ENCODE measurements around the gene RCHY1. TPM values are rescaled to one million over a fixed set of nuclear protein-coding genes. Genes with fewer than 3 reads are reported as not detected.
"Not testable (repeated sequence)": the region's sequence is repeated elsewhere in the genome, so short reads cannot be mapped to it uniquely, and the experiment has no call there.

RCHY1 gene
- polyA plus RNA-seq, 12 donors, result 14.0 to 34.4 (median 30.1) TPM; not detected in 1

DNA sequence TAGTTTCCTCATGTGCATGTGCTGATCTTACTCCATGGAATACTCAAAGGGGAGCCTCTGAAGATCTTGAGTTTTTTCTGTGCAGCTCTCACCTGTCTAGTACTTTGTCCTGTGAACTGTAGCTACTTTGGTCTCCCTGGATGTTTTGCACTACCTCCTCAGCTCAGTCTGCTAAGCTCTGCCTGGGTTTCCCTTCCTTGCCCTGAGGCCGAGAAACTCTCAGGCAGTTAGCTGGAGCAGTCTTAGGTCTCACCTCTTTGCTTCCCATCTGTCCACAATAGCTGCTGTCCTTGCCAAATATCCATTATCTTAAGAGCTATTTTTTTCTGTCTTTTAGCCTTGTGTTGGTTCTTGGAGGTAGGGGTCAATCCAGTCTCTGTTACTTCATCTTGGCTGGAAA, 11.7 kb upstream of the RCHY1 start:
- no peak for DNase-seq

DNA sequence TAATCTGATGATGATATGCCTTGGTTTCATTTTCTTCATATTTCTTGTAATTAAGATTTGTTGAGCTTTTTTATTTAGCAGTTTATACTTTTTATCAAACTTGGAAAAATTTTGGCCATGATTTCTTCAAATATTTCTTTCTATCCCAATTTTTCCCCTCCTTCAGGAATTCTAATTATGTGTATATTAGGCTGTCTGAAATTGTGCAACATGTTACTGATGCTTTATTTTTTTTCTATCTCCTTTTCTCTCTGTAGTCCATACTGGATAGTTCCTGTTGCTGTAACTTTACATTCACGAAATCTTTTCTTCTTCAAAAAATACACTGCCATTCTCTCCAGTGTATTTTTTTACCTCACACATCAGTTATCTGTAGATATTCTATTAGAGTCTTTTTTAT, 10.9 kb upstream of the RCHY1 start:
- DNase-seq, result no peak

DNA sequence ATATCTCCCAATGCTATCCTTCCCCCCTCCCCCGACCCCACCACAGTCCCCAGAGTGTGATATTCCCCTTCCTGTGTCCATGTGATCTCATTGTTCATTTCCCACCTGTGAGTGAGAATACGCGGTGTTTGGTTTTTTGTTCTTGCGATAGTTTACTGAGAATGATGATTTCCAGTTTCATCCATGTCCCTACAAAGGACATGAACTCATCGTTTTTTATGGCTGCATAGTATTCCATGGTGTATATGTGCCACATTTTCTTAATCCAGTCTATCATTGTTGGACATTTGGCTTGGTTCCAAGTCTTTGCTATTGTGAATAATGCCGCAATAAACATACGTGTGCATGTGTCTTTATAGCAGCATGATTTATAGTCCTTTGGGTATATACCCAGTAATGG, 5.2 kb upstream of the RCHY1 start:
- not testable (repeated sequence) for DNase-seq

DNA sequence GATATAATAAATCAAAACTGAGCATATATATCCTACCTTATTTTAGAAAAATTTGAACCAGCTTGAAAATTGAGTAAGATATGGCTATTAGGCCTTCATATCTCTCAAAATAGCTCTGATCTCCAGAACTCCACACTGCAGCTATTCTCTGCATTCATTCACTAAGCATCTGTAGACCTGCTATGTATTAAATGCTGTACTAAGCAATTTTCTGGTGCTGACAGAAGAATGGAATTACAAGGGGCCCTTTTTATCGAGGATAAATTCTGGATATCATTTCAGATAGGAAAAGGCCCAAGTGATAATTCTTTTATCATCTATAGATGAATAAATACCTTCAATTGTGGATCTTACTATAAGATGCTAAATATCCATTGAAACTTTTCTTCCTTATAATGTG, 1.9 kb upstream of the RCHY1 start:
- no peak for DNase-seq

DNA sequence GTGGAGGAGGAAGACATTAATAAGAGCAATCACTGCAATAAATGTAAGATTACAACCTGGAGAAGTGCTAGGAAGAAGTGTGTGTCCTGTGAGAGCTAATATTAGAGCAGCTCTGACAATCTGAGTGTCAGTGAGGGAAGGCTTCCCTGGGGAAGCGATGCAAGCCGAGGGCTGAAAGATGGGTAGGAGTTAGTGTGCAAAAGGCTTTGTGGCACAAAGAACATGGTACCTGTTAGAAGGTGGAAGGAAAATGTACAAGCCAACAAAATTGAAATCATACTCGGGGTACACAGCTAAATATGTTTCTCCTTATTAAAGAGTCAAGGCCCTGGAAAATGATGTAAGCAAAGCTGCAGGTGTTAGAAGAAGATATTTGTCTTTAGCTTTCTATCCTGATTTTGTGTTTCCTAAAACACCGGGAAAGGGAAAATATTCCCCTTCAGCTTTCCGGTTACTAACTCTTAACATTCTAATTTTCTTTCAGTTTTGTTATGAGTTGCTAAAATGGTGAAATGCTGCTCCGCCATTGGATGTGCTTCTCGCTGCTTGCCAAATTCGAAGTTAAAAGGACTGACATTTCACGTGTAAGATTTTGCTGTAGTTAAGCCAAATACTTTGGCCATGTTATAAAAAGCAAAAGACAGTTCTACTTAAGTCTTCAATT, 878 bp upstream of the RCHY1 start:
- DNase-seq, result no peak

DNA sequence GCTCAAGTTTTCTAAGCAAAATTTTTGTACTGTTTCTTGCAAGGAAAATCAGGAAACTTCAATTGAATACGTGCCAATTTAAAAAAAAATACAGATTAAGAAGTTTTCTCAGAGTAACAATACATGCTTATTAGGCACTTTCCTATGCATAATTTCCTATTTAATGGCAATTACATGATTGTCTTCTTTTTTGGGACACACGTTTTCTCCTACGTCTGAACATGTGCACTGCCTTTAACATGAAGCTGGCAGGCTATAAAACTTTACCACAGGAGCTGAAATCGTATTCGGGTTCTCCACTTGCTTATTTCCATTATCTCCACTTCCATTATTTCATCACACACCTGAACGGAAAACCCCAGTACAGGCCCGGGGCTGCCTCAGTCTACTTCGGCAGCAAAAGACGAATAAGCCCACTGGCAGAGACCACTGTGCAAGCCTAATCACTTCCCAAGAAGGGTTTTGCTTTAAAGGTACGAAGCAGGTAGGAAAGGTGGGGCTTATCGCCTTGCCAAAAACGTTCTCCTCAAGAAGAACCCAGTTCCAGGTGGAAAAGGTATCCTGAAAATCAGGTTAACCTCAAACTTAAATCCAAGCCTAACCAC, 575 bp downstream of the RCHY1 start:
- DNase-seq, result peak; percentile 17

DNA sequence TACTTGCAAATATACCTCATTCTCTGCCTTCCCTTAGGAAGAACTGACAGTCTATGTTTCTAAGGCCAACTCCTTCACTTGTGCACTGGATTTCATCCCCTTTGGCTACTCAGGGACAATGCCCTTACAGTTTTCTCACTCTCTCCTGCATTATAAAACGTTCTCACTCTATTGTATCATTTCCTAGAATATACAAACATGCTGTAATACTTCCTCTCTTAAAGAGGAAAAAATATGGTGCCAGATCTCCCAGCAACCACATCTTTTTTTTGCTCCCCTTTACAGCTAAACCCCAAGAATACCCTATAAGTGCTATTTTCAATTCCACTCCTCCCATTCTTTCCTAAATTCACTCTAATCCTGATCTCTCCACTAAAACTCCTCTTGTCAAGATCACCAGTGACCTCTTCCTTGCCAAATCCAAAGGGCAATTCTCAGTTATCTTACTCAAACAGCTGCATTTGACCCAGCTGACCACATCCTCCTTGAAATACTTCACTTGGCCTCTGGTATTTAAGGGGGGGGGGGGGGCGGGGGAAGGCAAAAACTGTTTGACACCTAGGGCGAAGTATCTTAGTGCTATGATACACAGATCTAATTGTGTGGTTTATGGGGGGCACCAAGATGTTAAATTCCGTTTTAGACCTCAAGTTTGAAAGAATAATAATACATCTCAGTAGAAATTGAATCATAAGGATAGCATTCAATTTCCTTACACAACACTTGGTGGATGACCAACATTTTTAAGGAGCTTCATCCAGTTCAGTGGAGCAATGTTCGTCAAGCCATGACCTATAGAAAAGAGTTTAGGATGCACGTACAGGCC, 1.6 kb downstream of the RCHY1 start:
- peak; percentile 7 for DNase-seq

DNA sequence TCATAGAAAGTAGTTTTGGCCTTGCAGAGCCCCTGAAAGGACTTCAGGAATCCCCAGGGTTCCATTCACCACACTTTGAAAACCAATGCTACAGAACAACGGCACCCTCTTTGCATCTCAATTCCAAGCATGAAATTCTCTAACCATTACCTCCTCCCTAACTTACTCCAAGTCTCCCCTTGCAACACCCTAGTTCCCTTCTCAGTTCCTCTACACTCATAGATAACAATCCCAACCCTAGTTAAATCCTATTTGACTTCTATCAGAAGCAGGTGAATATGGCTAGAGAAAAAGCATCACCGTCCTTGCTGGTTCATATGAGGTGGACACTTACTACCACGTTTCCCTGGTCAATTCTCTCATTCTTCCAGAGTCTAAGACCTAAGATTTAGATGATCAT, 2.4 kb downstream of the RCHY1 start:
- no peak for DNase-seq

DNA sequence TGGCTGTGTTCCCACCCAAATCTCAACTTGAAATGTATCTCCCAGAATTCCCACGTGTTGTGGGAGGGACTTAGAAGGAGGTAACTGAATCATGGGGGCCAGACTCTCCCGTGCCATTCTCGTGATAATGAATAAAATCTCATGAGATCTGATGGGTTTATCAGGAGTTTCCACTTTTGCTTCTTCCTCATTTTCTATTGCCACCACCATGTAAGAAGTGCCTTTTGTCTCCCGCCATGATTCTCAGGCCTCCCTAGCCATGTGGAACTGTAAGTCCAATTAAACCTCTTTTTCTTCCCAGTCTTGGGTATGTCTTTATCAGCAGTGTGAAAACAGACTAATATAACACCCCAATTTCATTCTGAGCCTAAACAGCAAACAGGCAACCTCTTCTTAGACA, 4.6 kb downstream of the RCHY1 start:
- not testable (repeated sequence) for DNase-seq

DNA sequence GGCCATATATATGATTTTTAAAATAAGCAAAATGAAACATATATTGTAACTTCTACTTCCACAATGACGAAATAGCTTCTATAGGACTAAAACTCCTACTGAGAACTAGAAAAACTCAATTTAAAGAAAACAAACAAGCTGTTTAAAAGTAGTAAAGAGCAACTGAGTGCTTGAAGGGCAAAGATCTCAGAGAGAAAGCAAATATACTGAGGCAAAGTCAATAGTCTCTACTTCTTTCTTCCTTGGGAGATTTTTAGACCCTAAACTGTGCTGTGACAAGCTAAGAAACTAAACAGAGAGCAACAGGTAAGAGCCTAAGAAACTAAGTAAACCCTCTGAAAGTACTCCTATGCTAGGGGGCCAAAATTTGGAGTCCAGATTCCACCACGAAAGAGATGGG, 8.6 kb downstream of the RCHY1 start:
- no peak for DNase-seq

DNA sequence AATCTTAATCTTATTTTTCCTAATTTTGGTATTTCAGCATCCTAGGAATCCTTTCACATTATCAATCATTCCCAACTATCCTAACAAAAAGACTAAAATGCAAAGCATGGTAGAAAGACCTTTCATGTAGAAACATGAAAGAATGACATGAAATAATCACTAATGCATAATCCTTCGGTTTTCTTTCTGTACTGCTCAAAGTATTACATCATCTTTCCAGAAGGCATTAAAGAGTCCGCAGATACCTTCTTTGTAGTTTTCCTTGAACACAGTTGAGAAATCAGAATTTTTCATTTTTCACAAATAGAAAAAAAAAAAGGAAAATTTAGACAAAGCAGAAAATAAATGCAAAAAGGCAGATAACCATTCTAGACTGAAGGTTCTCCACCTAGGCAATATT, 11.5 kb downstream of the RCHY1 start:
- DNase-seq, result no peak

DNA sequence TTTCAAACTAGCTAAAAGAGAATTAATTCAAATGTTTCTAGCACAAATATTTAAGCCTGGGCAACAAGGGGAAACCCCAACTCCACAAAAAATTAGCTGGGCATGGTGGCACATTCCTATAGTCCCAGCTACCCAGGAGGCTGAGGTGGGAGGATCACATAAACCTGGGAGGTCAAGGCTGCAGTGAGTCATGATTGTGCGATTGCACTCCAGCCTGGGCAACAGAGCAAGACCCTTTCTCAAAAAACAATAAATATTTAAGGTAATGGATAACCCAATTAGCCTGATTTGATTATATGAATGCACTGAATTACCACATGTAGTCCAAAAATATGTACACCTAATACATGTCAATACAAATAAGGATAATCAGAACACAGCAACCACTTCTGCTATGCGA, 14.3 kb downstream of the RCHY1 start:
- DNase-seq, result no peak

DNA sequence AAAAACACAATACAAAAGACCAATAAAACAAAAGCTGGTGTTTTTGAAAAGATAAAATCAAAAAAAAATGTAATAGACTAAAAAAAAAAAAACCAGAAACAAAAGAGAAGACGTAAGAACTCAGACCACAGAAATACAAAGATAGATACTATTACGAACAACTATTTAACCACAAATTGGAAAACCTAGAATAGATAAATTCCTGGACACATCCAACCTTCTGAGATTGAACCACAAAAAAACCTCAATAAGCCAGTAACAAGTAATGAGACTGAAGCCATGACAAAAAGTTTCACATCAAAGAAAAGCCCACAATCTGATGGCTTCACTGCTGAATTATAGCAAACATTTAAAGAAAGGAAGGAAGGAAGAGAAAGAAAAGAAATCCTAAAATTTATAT, 16.2 kb downstream of the RCHY1 start:
- DNase-seq, result no peak

DNA sequence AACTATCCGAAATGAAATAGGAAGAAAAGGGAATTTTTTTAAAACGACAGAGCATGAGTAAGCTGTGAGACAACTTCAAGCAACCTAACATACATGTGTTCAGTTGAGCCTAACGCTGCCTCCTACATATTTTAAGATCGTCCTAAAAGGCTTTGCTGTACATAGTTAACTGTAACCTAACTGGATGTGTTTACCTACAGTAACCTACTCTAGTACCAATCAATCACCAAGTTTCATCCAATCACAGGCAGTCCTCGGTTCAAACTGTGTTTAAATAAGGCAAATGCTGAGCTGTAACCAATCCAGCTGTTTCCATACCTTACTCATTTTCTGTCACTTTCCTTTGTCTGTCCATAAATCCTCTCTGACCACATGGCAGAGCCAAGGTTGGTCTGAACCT, 17.1 kb downstream of the RCHY1 start:
- no peak for DNase-seq

DNA sequence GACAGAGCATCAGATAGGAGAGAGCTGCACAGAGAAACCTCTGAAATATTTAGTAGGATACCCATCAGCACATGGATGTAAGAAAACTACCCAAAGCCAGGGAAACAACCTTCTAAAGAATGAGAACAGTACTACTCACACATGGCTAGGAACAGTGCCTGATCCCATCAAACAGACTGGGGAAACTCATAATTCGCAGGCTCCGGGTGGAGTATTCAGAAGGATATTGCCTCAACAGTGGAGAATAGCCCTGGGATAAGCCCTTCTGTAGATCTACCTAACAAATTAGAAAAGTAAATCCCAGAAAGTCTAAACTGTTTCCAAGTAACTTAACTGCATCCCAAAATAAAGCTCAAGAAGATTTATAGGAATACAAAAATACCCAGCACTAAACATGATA, 17.8 kb downstream of the RCHY1 start:
- no peak for DNase-seq

DNA sequence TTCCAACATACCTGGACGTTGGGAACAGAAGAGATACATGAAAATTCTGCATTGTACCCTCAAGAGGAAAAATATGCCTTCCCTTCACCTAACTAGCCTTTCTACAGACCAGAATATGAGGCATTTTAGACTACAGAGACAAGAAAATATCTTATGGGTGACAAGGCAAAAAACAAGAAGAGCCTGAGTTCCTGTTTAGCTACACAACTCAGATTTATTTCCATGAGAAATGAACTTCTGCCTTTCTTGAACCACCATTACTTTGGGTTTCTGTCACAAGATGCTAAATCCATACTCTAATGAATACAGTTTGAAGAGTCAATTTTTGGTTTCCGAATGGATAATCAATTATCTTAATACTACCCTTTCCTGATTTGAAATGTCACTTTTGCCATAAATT, 18.7 kb downstream of the RCHY1 start:
- DNase-seq, result no peak

DNA sequence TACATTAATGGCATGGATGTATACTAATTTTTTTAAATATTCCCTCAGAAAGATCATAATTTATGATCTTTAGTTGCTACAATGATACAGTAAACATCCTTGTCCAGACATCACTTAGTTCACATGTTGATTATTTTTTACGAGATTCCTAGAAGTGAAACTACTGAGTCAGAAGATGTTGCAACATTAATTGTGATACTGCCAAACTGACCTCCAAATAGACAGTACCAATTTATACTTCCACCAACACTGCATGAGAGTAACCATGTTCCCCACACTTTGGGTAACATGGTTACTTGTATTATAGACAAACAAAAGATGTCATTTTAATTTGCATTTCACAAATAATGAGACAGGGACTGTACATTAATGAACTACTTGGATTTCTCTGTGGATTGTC, 19.6 kb downstream of the RCHY1 start:
- DNase-seq, result peak; percentile 7

DNA sequence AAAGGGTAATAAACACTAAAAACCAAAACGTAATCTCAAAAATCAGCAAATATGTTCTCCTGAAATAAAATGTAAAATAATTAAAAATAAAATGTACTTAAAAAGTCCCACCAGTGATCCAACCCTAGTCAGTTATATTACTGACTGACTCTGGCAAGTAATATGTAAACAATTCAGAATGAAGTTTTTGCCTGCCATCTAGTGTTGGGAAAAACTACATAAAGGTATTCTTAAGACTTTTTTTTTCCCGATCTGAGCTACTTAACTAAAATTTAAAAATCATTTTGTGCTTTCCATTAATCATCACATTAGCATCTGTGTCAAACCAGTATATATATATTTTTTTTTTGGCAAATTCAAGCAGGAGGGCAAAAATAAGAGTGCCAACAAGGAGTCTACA, 24.0 kb downstream of the RCHY1 start:
- peak; percentile 22 for DNase-seq

DNA sequence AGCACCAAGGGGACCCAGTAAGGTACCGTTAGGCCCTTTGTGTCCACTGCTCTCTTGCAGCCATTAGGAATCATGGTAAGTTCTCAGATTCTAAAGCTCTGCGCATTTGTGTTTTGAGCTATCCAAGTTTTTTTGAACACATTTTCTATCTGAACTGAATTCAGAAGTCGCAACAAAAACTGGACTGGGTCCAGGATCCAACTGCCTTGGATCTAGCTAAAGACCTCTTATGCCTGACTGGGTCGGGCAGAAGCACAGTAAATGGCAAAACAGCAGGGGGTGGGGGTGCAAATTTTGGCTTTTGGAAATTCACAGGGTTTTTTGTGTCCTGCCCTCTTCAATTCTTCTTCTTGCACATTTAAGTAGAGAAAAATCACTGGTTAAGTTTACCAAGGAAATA, 30.0 kb downstream of the RCHY1 start:
- DNase-seq, result peak; percentile 1

DNA sequence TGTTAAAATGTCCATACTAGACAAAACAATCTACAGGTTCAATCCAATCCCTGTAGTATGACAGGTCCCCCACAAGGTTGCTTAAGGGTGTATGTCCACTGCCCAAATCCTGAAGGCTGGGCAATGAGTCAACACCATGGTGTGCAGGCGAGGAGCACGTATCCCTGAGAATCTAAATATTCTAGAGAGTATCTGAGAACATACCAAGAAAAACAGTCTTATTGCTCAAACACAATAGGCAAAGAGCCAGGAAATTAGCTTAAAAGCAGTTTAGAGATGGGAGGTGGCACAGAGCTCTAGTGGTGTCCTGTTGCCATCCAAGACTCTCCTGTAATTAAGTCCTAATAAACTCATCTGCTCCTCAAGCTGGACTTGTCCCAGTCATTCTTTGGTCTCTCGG, 37.0 kb downstream of the RCHY1 start:
- no peak for DNase-seq

DNA sequence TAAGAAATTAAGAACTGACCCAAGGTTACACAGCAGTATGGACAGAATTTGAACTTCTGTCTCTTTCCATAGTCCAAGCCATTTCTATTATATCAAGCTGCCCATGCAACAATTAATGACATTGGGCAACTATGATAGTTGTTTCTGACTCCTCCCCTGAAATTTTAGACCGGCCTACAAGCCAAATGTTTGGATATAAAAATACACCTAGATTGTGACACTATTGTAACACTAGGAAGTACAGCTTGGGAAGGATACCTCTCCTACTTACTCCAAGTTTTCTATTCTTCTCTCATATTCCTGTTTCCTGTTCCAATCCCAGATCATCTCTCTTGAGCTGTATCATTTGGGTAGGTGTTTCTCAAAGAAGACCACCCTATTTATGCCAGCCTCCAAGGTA, 43.5 kb downstream of the RCHY1 start:
- no peak for DNase-seq

DNA sequence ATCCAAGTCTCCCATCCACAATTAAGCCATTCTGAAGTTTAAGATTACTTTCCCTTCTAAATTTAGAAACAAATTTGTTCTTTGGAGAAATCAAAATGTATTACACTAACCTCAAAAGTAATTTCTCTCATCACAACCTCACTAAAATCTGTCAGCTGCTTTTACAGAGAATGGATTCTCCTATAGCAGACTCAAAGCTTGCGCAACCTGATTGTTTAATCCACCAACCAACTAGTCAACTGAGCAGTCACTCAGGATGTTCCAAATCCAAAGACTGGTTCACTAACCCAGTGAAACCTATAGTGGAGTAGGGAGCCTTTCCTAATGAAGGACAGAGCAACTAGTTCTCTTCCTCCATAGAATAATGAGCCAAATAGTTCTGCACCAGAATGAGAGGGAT, 44.3 kb downstream of the RCHY1 start:
- no peak for DNase-seq

DNA sequence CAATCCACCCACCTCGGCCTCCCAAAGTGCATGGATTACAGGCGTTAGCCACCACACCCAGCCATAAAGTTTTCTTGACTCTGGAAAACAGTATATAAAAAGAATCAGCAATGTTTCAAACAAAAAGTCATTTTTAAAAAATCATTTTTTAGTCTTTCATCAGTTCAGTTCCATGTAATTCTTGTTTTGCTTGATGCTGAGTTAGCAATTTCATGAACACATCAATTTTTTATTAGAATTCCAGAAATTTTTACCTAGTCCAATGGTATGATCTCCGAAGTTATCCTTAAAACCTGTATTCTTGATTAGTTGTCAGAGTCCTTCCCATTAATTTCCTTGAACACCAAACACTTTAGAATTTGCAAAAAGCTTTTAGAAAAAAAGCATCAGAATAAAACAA, 56.8 kb downstream of the RCHY1 start:
- no peak for DNase-seq

Measured in muscle of arm (tissue), 12 donors.